HepG2 (cell line): Measurements from ENCODE around the gene DLEC1. TPM values are rescaled to one million over a fixed set of nuclear protein-coding genes. Genes with fewer than 3 reads are reported as not detected.

Experiments used
- CHD2 ChIP-seq: IDR thresholded peaks from 2 replicates; pipeline ENCODE4 v1.6.1; 2011; ENCODE audit warnings: low read depth, low read length, improper control_type of control experiment
- DRAP1 ChIP-seq: IDR thresholded peaks from 2 replicates; pipeline ENCODE4 v1.6.1; 2016; ENCODE audit warnings: missing genetic modification reagents, missing compliant biosample characterization
- FOSL2 ChIP-seq: sonication (generic); formaldehyde crosslinking; IDR thresholded peaks from 2 replicates; pipeline ENCODE4 v1.4.0; 2020; ENCODE audit warnings: missing genetic modification reagents
- GATAD1 ChIP-seq: IDR thresholded peaks from 2 replicates; pipeline ENCODE4 v1.6.1; 2016; ENCODE audit warnings: missing genetic modification reagents, missing compliant biosample characterization
- JUNB ChIP-seq: sonication (generic); formaldehyde crosslinking; IDR thresholded peaks from 2 replicates; pipeline ENCODE4 v1.8.0; 2022; ENCODE audit warnings: missing genetic modification reagents, mild to moderate bottlenecking, borderline replicate concordance
- KLF16 ChIP-seq, 2 experiments: sonication (generic) in 1 of 2; formaldehyde crosslinking in 1 of 2; IDR thresholded peaks; 2 replicates each; pipeline versions ENCODE4 v1.6.1 to v1.8.0; 2016 to 2023; ENCODE audit warnings: missing genetic modification reagents in 2 of 2, missing compliant biosample characterization in 1 of 2
- KMT2A ChIP-seq: sonication (generic); formaldehyde crosslinking; IDR thresholded peaks from 2 replicates; pipeline ENCODE4 v1.4.0; 2020; ENCODE audit warnings: missing genetic modification reagents
- LCORL ChIP-seq, 2 experiments: fragments of 450-650 bp in 1 of 2; sonication (generic) in 1 of 2; formaldehyde crosslinking in 1 of 2; IDR thresholded peaks; 2 replicates each; pipeline versions ENCODE4 v1.5.0 to v1.6.1; 2017 to 2020; ENCODE audit warnings: antibody characterized with exemption in 1 of 2, missing genetic modification reagents in 1 of 2
- MIER3 ChIP-seq: IDR thresholded peaks from 2 replicates; pipeline ENCODE4 v1.6.1; 2016; ENCODE audit warnings: missing compliant biosample characterization, borderline replicate concordance
- MYC ChIP-seq: sonication (generic); formaldehyde crosslinking; IDR thresholded peaks from 2 replicates; pipeline ENCODE4 v1.9.0; 2021; ENCODE audit warnings: missing genetic modification reagents, borderline replicate concordance
- NFYC ChIP-seq: IDR thresholded peaks from 2 replicates; pipeline ENCODE4 v1.6.1; 2016; ENCODE audit warnings: missing genetic modification reagents, missing compliant biosample characterization
- NR2F2 ChIP-seq: IDR thresholded peaks from 2 replicates; pipeline ENCODE4 v1.6.1; 2012; ENCODE audit warnings: low read depth, inconsistent platforms, borderline replicate concordance
- PHF8 ChIP-seq: sonication (generic); formaldehyde crosslinking; IDR thresholded peaks from 2 replicates; pipeline ENCODE4 v1.5.0; 2020; ENCODE audit warnings: missing genetic modification reagents
- POLR2A ChIP-seq, 2 experiments: IDR thresholded peaks; 2 replicates each; pipeline ENCODE4 v1.6.1; 2011; ENCODE audit warnings: low read depth in 2 of 2, low read length in 2 of 2, mild to moderate bottlenecking in 1 of 2, moderate library complexity in 1 of 2; ENCODE audit not compliant: insufficient read depth in 1 of 2
- SMC3 ChIP-seq: IDR thresholded peaks from 2 replicates; pipeline ENCODE4 v1.6.1; 2011; ENCODE audit warnings: low read length, improper control_type of control experiment
- SP2 ChIP-seq: sonication (generic); formaldehyde crosslinking; IDR thresholded peaks from 2 replicates; pipeline ENCODE4 v1.5.1; 2020; ENCODE audit warnings: mild to moderate bottlenecking, missing genetic modification reagents
- TBP ChIP-seq: sonication (generic); formaldehyde crosslinking; IDR thresholded peaks from 2 replicates; pipeline ENCODE4 v1.5.0; 2020; ENCODE audit warnings: missing genetic modification reagents
- THYN1 ChIP-seq: sonication (generic); formaldehyde crosslinking; IDR thresholded peaks from 2 replicates; pipeline ENCODE4 v1.8.1; 2023; ENCODE audit warnings: low read depth, mild to moderate bottlenecking, moderate library complexity, missing genetic modification reagents, borderline replicate concordance
- TMF1 ChIP-seq: sonication (generic); formaldehyde crosslinking; IDR thresholded peaks from 2 replicates; pipeline ENCODE4 v1.8.1; 2022; ENCODE audit warnings: low read depth, missing genetic modification reagents
- ZIK1 ChIP-seq: sonication (generic); formaldehyde crosslinking; IDR thresholded peaks from 2 replicates; pipeline ENCODE4 v1.5.0; 2020; ENCODE audit warnings: mild to moderate bottlenecking, low read depth, missing genetic modification reagents, borderline replicate concordance
- ZNF143 ChIP-seq: sonication (generic); formaldehyde crosslinking; IDR thresholded peaks from 2 replicates; pipeline ENCODE4 v1.4.0; 2020; ENCODE audit warnings: missing genetic modification reagents
- ZNF274 ChIP-seq: sonication (generic); formaldehyde crosslinking; IDR thresholded peaks from 2 replicates; pipeline ENCODE4 v1.5.1; 2020; ENCODE audit warnings: mild to moderate bottlenecking, missing genetic modification reagents
- ZNF337 ChIP-seq: sonication (generic); formaldehyde crosslinking; IDR thresholded peaks from 2 replicates; pipeline ENCODE4 v1.5.1; 2020; ENCODE audit warnings: missing genetic modification reagents, low read depth, mild to moderate bottlenecking, borderline replicate concordance
- ZNF605 ChIP-seq: sonication (generic); formaldehyde crosslinking; IDR thresholded peaks from 2 replicates; pipeline ENCODE4 v1.8.0; 2022; ENCODE audit warnings: mild to moderate bottlenecking, missing genetic modification reagents
- ZNF781 ChIP-seq: sonication (generic); formaldehyde crosslinking; IDR thresholded peaks from 2 replicates; pipeline ENCODE4 v1.5.1; 2020; ENCODE audit warnings: borderline replicate concordance, mild to moderate bottlenecking, missing genetic modification reagents; ENCODE audit errors: not compliant biosample characterization
- ZSCAN25 ChIP-seq: sonication (generic); formaldehyde crosslinking; IDR thresholded peaks from 2 replicates; pipeline ENCODE4 v1.8.0; 2022; ENCODE audit warnings: mild to moderate bottlenecking, missing genetic modification reagents
- polyA plus RNA-seq, 8 experiments: library from polyadenylated mRNA; depleted of rRNA in 3 of 8; stranded (reverse) in 7 of 8; unstranded in 1 of 8; fragments of >200 nt; fragmentation: Illumina TruSeq in 4 of 8; extraction: Trizol in 4 of 8; gene quantifications; 2 replicates each; pipeline versions ENCODE4 v1.2.1 to v1.2.3, GENCODE V29; 2011 to 2016; ENCODE audit warnings: low read depth in 4 of 8, missing spikeins in 1 of 8, mixed read lengths in 1 of 8; ENCODE audit not compliant: insufficient read depth in 1 of 8
- total RNA-seq, 5 experiments: library from RNA; depleted of rRNA; stranded (reverse); fragments of >200 nt; fragmentation: Illumina TruSeq; extraction: Trizol; gene quantifications; 2 replicates each; pipeline ENCODE4 v1.2.3, GENCODE V29; 2016; ENCODE audit warnings: low read depth in 1 of 5
- TF ChIP-seq, protein P1 (sequence below): sonication (generic); formaldehyde crosslinking; IDR thresholded peaks from 2 replicates; pipeline ENCODE4 v1.5.0; 2020; ENCODE audit warnings: mild to moderate bottlenecking, missing genetic modification reagents
- TF ChIP-seq, protein P2 (sequence below): sonication (generic); formaldehyde crosslinking; IDR thresholded peaks from 2 replicates; pipeline ENCODE4 v1.4.0; 2020; ENCODE audit warnings: missing genetic modification reagents

The DLEC1 gene
- total and polyA plus RNA-seq, 2 of the 13 experiments (the other 11 are each of a cell fraction or from before 2014, with no cell fraction given), result 0.09 TPM; not detected in 1

- no peak for TF ChIP-seq FOSL2 (CRISPR knock-in tag)
- no peak for TF ChIP-seq NR2F2
- TF ChIP-seq POLR2A (IDR thresholded peaks at IDR 0.05; ENCODE audit: insufficient read depth in 1 of 2, low read depth in 2 of 2, low read length in 2 of 2), result no peak
- no peak for TF ChIP-seq ZNF605 (CRISPR knock-in tag)
- TF ChIP-seq ZNF781 (CRISPR knock-in tag), result no peak
- TF ChIP-seq TMF1 (CRISPR knock-in tag), result no peak
- no peak for TF ChIP-seq ZNF274 (CRISPR knock-in tag)
- TF ChIP-seq JUNB (CRISPR knock-in tag), result no peak
- no peak for TF ChIP-seq ZNF143 (CRISPR knock-in tag)
- no peak for TF ChIP-seq ZIK1 (CRISPR knock-in tag)
- TF ChIP-seq LCORL (IDR thresholded peaks at IDR 0.05), result no peak
- peak; percentile 12; the same call in 1 of the 2 replicates for TF ChIP-seq LCORL (CRISPR knock-in tag; IDR thresholded peaks at IDR 0.05)
- TF ChIP-seq KLF16 (CRISPR knock-in tag; IDR thresholded peaks at IDR 0.05), result 0 out of 4 replicates have a peak, but pooled peaks of 1 of the 2 experiments have one; percentile 3
- TF ChIP-seq SP2, result no peak
- no peak for TF ChIP-seq CHD2
- no peak for TF ChIP-seq GATAD1 (CRISPR knock-in tag)
- no peak; the same call in 1 of the 2 replicates for TF ChIP-seq MYC
- TF ChIP-seq, protein P1, sequence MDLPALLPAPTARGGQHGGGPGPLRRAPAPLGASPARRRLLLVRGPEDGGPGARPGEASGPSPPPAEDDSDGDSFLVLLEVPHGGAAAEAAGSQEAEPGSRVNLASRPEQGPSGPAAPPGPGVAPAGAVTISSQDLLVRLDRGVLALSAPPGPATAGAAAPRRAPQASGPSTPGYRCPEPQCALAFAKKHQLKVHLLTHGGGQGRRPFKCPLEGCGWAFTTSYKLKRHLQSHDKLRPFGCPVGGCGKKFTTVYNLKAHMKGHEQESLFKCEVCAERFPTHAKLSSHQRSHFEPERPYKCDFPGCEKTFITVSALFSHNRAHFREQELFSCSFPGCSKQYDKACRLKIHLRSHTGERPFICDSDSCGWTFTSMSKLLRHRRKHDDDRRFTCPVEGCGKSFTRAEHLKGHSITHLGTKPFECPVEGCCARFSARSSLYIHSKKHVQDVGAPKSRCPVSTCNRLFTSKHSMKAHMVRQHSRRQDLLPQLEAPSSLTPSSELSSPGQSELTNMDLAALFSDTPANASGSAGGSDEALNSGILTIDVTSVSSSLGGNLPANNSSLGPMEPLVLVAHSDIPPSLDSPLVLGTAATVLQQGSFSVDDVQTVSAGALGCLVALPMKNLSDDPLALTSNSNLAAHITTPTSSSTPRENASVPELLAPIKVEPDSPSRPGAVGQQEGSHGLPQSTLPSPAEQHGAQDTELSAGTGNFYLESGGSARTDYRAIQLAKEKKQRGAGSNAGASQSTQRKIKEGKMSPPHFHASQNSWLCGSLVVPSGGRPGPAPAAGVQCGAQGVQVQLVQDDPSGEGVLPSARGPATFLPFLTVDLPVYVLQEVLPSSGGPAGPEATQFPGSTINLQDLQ (CRISPR knock-in tag), result no peak
- no peak; the same call in none of the 2 replicates for TF ChIP-seq KMT2A
- no peak for TF ChIP-seq TBP (CRISPR knock-in tag)
- TF ChIP-seq SMC3, result no peak
- TF ChIP-seq ZNF337 (CRISPR knock-in tag), result no peak
- TF ChIP-seq PHF8 (CRISPR knock-in tag), result no peak
- no peak for TF ChIP-seq NFYC (CRISPR knock-in tag)
- TF ChIP-seq, protein P2, sequence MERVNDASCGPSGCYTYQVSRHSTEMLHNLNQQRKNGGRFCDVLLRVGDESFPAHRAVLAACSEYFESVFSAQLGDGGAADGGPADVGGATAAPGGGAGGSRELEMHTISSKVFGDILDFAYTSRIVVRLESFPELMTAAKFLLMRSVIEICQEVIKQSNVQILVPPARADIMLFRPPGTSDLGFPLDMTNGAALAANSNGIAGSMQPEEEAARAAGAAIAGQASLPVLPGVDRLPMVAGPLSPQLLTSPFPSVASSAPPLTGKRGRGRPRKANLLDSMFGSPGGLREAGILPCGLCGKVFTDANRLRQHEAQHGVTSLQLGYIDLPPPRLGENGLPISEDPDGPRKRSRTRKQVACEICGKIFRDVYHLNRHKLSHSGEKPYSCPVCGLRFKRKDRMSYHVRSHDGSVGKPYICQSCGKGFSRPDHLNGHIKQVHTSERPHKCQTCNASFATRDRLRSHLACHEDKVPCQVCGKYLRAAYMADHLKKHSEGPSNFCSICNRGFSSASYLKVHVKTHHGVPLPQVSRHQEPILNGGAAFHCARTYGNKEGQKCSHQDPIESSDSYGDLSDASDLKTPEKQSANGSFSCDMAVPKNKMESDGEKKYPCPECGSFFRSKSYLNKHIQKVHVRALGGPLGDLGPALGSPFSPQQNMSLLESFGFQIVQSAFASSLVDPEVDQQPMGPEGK (CRISPR knock-in tag), result 0 out of 2 replicates have a peak, but pooled peaks have one; percentile 4
- no peak for TF ChIP-seq DRAP1 (CRISPR knock-in tag)
- TF ChIP-seq THYN1 (CRISPR knock-in tag), result no peak
- TF ChIP-seq ZSCAN25 (CRISPR knock-in tag), result no peak
- no peak for TF ChIP-seq MIER3 (CRISPR knock-in tag)
Observed at GRCh38 chr3:38165722-38166387, 126.8 kb downstream of the DLEC1 start (continued).
